H1 (cell line): ENCODE results near the gene MRTFB. TPM values are rescaled to one million over a fixed set of nuclear protein-coding genes. Genes with fewer than 3 reads are reported as not detected.

ENCODE experiments used
- CTCF ChIA-PET: fragments of 300-600 bp; sonication (Branson Sonifier 250); formaldehyde crosslinking; loops from one replicate; lab custom pipeline; 2021; ENCODE audit not compliant: partially characterized antibody; lab: Charles Lee
- POLR2A ChIA-PET: fragments of 300-600 bp; sonication (Branson Sonifier 250); formaldehyde crosslinking; loops from one replicate; lab custom pipeline; 2021; ENCODE audit warnings: inconsistent platforms; ENCODE audit not compliant: partially characterized antibody; lab: Charles Lee
- DNase-seq, 2 experiments: peaks; one replicate each; pipeline versions ENCODE4 v3.0.0 to v3.0.0-alpha.2; 2010 to 2022; ENCODE audit warnings: low spot score in 2 of 2, low read depth in 1 of 2, mixed read lengths in 1 of 2
- FAIRE-seq: peaks from 2 replicates; lab custom pipeline; 2011; peaks lifted over from hg19 to GRCh38; lab: Jason Lieb, UNC
- H2AFZ ChIP-seq: 2 replicates; pipeline ENCODE4 v1.8.1; 2012; ENCODE audit warnings: low read length, inconsistent platforms
- H2AK5ac ChIP-seq: 2 replicates; pipeline ENCODE4 v1.6.1; 2013; ENCODE audit warnings: low read depth, low read length
- H2BK120ac ChIP-seq: replicated peaks from 2 replicates; pipeline ENCODE3; 2013; ENCODE audit warnings: low read depth, low read length, inconsistent platforms
- H2BK12ac ChIP-seq: 2 replicates; pipeline ENCODE4 v1.6.1; 2013; ENCODE audit warnings: low read depth, low read length
- H2BK15ac ChIP-seq: 2 replicates; pipeline ENCODE4 v1.6.1; 2013; ENCODE audit warnings: low read length
- H2BK20ac ChIP-seq: 2 replicates; pipeline ENCODE4 v1.6.1; 2013; ENCODE audit warnings: low read length
- H2BK5ac ChIP-seq: 2 replicates; pipeline ENCODE4 v1.6.1; 2013; ENCODE audit warnings: low read depth, low read length
- H3K14ac ChIP-seq: 2 replicates; pipeline ENCODE4 v1.6.1; 2013; ENCODE audit warnings: inconsistent platforms; ENCODE audit not compliant: insufficient read length
- H3K18ac ChIP-seq: 2 replicates; pipeline ENCODE4 v1.6.1; 2013; ENCODE audit warnings: low read length; ENCODE audit errors: extremely low read depth
- H3K23ac ChIP-seq: 2 replicates; pipeline ENCODE4 v1.6.1; 2013; ENCODE audit warnings: inconsistent platforms; ENCODE audit not compliant: insufficient read length
- H3K23me2 ChIP-seq: 2 replicates; pipeline ENCODE4 v1.6.1; 2013; ENCODE audit warnings: low read depth, low read length
- H3K27ac ChIP-seq: 2 replicates; pipeline ENCODE4 v1.6.1; 2011; ENCODE audit warnings: low read depth, low read length, inconsistent platforms
- H3K27me3 ChIP-seq, 4 experiments: replicated peaks in 1 of 4; 1 replicate in 1 of 4; 2 replicates in 3 of 4; pipeline versions ENCODE4 v1.6.1 to v1.8.1; 2011 to 2013; ENCODE audit warnings: low read length in 3 of 4, mild to moderate bottlenecking in 3 of 4, inconsistent platforms in 2 of 4, mixed read lengths in 2 of 4, moderate library complexity in 1 of 4; ENCODE audit not compliant: control insufficient read depth in 3 of 4, insufficient read depth in 3 of 4; ENCODE audit errors: extremely low read depth in 1 of 4
- H3K36me3 ChIP-seq, 4 experiments: 2 replicates each; pipeline versions ENCODE4 v1.6.1 to v1.8.1; 2011 to 2013; ENCODE audit warnings: mild to moderate bottlenecking in 4 of 4, low read length in 3 of 4, moderate library complexity in 2 of 4, control low read depth in 1 of 4, inconsistent platforms in 1 of 4; ENCODE audit not compliant: insufficient read depth in 4 of 4, control insufficient read depth in 2 of 4
- H3K4ac ChIP-seq: replicated peaks from 2 replicates; pipeline ENCODE3; 2013; ENCODE audit warnings: low read length, low read depth, mixed read lengths, inconsistent platforms; ENCODE audit not compliant: insufficient read length
- H3K4me1 ChIP-seq, 4 experiments: replicated peaks in 1 of 4; 1 replicate in 1 of 4; 2 replicates in 3 of 4; pipeline versions ENCODE4 v1.6.1 to v1.8.1; 2011 to 2013; ENCODE audit warnings: low read length in 3 of 4, inconsistent platforms in 2 of 4, mixed read lengths in 1 of 4; ENCODE audit not compliant: insufficient read depth in 4 of 4, control insufficient read depth in 3 of 4
- H3K4me2 ChIP-seq, 2 experiments: 2 replicates each; pipeline versions ENCODE4 v1.6.1 to v1.8.1; 2011 to 2013; ENCODE audit warnings: low read depth in 2 of 2, low read length in 2 of 2, control low read depth in 1 of 2, inconsistent platforms in 1 of 2, mild to moderate bottlenecking in 1 of 2; ENCODE audit not compliant: insufficient read depth in 1 of 2
- H3K4me3 ChIP-seq, 4 experiments: fragments of 200-600, 300-600 bp in 1 of 4; sonication (generic), shearing (Covaris generic), sonication (Bioruptor Twin) in 1 of 4; 2 replicates each; pipeline versions ENCODE4 v1.5.1 to v1.8.1; 2011 to 2016; ENCODE audit warnings: low read length in 4 of 4, low read depth in 3 of 4, control low read depth in 2 of 4, inconsistent platforms in 2 of 4, mild to moderate bottlenecking in 2 of 4, mixed read lengths in 1 of 4, moderate library complexity in 1 of 4; ENCODE audit not compliant: insufficient read depth in 2 of 4; ENCODE audit errors: extremely low read depth in 1 of 4
- H3K56ac ChIP-seq: replicated peaks from 2 replicates; pipeline ENCODE3; 2013; ENCODE audit warnings: low read depth, mild to moderate bottlenecking, mixed read lengths, low read length, inconsistent platforms; ENCODE audit not compliant: insufficient read length
- H3K79me1 ChIP-seq: 2 replicates; pipeline ENCODE4 v1.6.1; 2013; ENCODE audit warnings: low read depth, low read length, control low read depth
- H3K79me2 ChIP-seq, 2 experiments: 2 replicates each; pipeline versions ENCODE4 v1.6.1 to v1.8.1; 2012 to 2013; ENCODE audit warnings: low read length in 2 of 2, mild to moderate bottlenecking in 2 of 2, inconsistent platforms in 1 of 2; ENCODE audit not compliant: insufficient read depth in 2 of 2, control insufficient read depth in 1 of 2
- H3K9ac ChIP-seq, 4 experiments: replicated peaks in 1 of 4; 1 replicate in 1 of 4; 2 replicates in 3 of 4; pipeline versions ENCODE4 v1.6.1 to v1.8.1; 2011 to 2013; ENCODE audit warnings: low read depth in 3 of 4, low read length in 3 of 4, control low read depth in 2 of 4, mild to moderate bottlenecking in 2 of 4, moderate library complexity in 2 of 4, inconsistent platforms in 1 of 4; ENCODE audit errors: extremely low read depth in 1 of 4
- H3K9me3 ChIP-seq, 2 experiments: 2 replicates each; pipeline versions ENCODE4 v1.6.1 to v1.8.1; 2012 to 2013; ENCODE audit warnings: mild to moderate bottlenecking in 2 of 2, moderate library complexity in 2 of 2, control low read depth in 1 of 2, inconsistent platforms in 1 of 2, low read depth in 1 of 2, low read length in 1 of 2, mixed read lengths in 1 of 2; ENCODE audit not compliant: insufficient read depth in 2 of 2
- H4K20me1 ChIP-seq, 2 experiments: replicated peaks in 1 of 2; 2 replicates each; pipeline versions ENCODE3 to v1.8.1; 2011 to 2013; ENCODE audit warnings: inconsistent platforms in 2 of 2, low read length in 2 of 2, mild to moderate bottlenecking in 1 of 2; ENCODE audit not compliant: insufficient read depth in 2 of 2, control insufficient read depth in 1 of 2
- H4K5ac ChIP-seq: 2 replicates; pipeline ENCODE4 v1.6.1; 2013; ENCODE audit warnings: low read length, low read depth, mixed read lengths, inconsistent platforms; ENCODE audit not compliant: insufficient read length
- H4K8ac ChIP-seq: 2 replicates; pipeline ENCODE4 v1.8.0; 2013; ENCODE audit warnings: mild to moderate bottlenecking, moderate library complexity, low read length, inconsistent platforms; ENCODE audit not compliant: insufficient read depth; ENCODE audit errors: extremely low read depth
- H4K91ac ChIP-seq: replicated peaks from 2 replicates; pipeline ENCODE3; 2013; ENCODE audit warnings: low read length, mixed read lengths, inconsistent platforms; ENCODE audit not compliant: insufficient read length
- CHD2 ChIP-seq: IDR thresholded peaks from 2 replicates; pipeline ENCODE4 v1.6.1; 2012; ENCODE audit warnings: low read length, improper control_type of control experiment
- CTBP2 ChIP-seq: IDR thresholded peaks from 2 replicates; pipeline ENCODE4 v1.7.0; 2011; ENCODE audit warnings: borderline replicate concordance, mild to moderate bottlenecking, moderate library complexity, mixed read lengths, low read length; ENCODE audit not compliant: insufficient read depth, insufficient read length
- EP300 ChIP-seq, 2 experiments: IDR thresholded peaks; 1 replicate in 1 of 2; 2 replicates in 1 of 2; pipeline ENCODE4 v1.6.1; 2011 to 2012; ENCODE audit warnings: low read depth in 2 of 2, low read length in 2 of 2, mild to moderate bottlenecking in 2 of 2, borderline replicate concordance in 1 of 2, inconsistent platforms in 1 of 2, moderate library complexity in 1 of 2
- FOSL1 ChIP-seq: IDR thresholded peaks from 2 replicates; pipeline ENCODE4 v1.6.1; 2011; ENCODE audit warnings: mild to moderate bottlenecking, low read depth, low read length, moderate library complexity; ENCODE audit not compliant: insufficient read depth
- HDAC2 ChIP-seq, 2 experiments: fragments of 300-600 bp in 1 of 2; sonication (generic) in 1 of 2; IDR thresholded peaks; 2 replicates each; pipeline ENCODE4 v1.6.1; 2011 to 2012; ENCODE audit warnings: low read depth in 2 of 2, low read length in 2 of 2, mild to moderate bottlenecking in 2 of 2, moderate library complexity in 2 of 2, borderline replicate concordance in 1 of 2, inconsistent platforms in 1 of 2
- JUN ChIP-seq: IDR thresholded peaks from 2 replicates; pipeline ENCODE4 v1.6.1; 2011; ENCODE audit warnings: low read depth, mild to moderate bottlenecking, improper control_type of control experiment, low read length
- KDM1A ChIP-seq: fragments of 200-600, 300-600 bp; sonication (generic); IDR thresholded peaks from 2 replicates; pipeline ENCODE4 v1.7.1; 2016; ENCODE audit warnings: mild to moderate bottlenecking, low read length, borderline replicate concordance
- NANOG ChIP-seq: IDR thresholded peaks from 2 replicates; pipeline ENCODE4 v1.6.1; 2011; ENCODE audit warnings: low read length, low read depth, mild to moderate bottlenecking, inconsistent platforms; ENCODE audit not compliant: insufficient read depth, poor library complexity, severe bottlenecking
- RNF2 ChIP-seq: fragments of 200-900, 300-1000 bp; sonication (generic); IDR thresholded peaks from 2 replicates; pipeline ENCODE4 v1.7.1; 2016; ENCODE audit warnings: borderline replicate concordance, low read depth, mild to moderate bottlenecking, antibody characterized with exemption, low read length; ENCODE audit not compliant: poor library complexity, severe bottlenecking; ENCODE audit errors: missing control alignments
- SIRT6 ChIP-seq: IDR thresholded peaks from one replicate; pipeline ENCODE4 v1.7.1; 2012; ENCODE audit warnings: low read length, inconsistent platforms
- WGBS, 2 experiments: shearing (Covaris generic) in 1 of 2; methylation state at CpG; one replicate each; pipeline versions ENCODE4 v1.1.6 to v1.1.7; 2013 to 2015; ENCODE audit warnings: low lambda C conversion rate in 2 of 2, mixed read lengths in 2 of 2, inconsistent platforms in 1 of 2, low coverage in 1 of 2, missing lambda C conversion rate in 1 of 2; ENCODE audit not compliant: insufficient replicate concordance in 2 of 2, insufficient coverage in 1 of 2, insufficient read length in 1 of 2; ENCODE audit errors: extremely low coverage in 1 of 2, missing lambda C conversion rate in 1 of 2; 5-methylcytosine and 5-hydroxymethylcytosine counted together
- polyA plus RNA-seq, 7 experiments: library from polyadenylated mRNA; depleted of rRNA in 3 of 7; stranded (reverse) in 5 of 7; unstranded in 2 of 7; fragments of >200 nt in 5 of 7; fragments of 200-250 nt in 2 of 7; gene quantifications; 1 replicate in 5 of 7; 2 replicates in 1 of 7; 4 replicates in 1 of 7; pipeline versions ENCODE4 v1.2.1 to v1.2.3, GENCODE V29; 2011 to 2013; ENCODE audit warnings: missing spikeins in 2 of 7, mixed read lengths in 2 of 7
- total RNA-seq: library from RNA; stranded (reverse); fragmentation: NEBNext Ultra II Directional; extraction: Animal tissue kit (Norgen Biotek cat#: 25700); gene quantifications from 2 replicates; pipeline ENCODE4 v1.2.1, GENCODE V29; 2021
- TF ChIP-seq, protein P1 (sequence below): IDR thresholded peaks from 2 replicates; pipeline ENCODE4 v1.6.1; 2011; ENCODE audit warnings: low read depth, mild to moderate bottlenecking, low read length; ENCODE audit not compliant: insufficient read depth

The MRTFB gene
- total and polyA plus RNA-seq, 2 of the 8 experiments (the other 6 are each of a cell fraction or from before 2014, with no cell fraction given): 13.5 to 34.9 TPM

GRCh38 chr16:14041164-14041563 lies 30.0 kb upstream of the MRTFB start:
- H3K4me1 ChIP-seq: no peaks in the 10 kb centered on the region
- H2BK20ac ChIP-seq: no peak overlapping the region
- no peak overlapping the region for H3K4me3 ChIP-seq
- H2BK15ac ChIP-seq: no peak overlapping the region
- H3K14ac ChIP-seq: no peak overlapping the region
- H3K27ac ChIP-seq: no peak overlapping the region
- no peaks in the 10 kb centered on the region for H3K79me2 ChIP-seq
- H2BK120ac ChIP-seq: no peak overlapping the region
- no peak for DNase-seq
- no peak overlapping the region for H4K91ac ChIP-seq
- H2AK5ac ChIP-seq: no peak overlapping the region
- H3K79me1 ChIP-seq: no peaks in the 10 kb centered on the region
- POLR2A ChIA-PET: no interaction called here
- WGBS, 2 experiments: 87% methylated on average over 4 of the region's 4 CpGs; no CpG with 5 or more reads in 1 of the 2 experiments
- H3K56ac ChIP-seq: no peak overlapping the region
- no peak overlapping the region for H3K4me2 ChIP-seq
- no peak overlapping the region for H3K23ac ChIP-seq
- H3K9me3 ChIP-seq: no peaks in the 10 kb centered on the region
- H2BK12ac ChIP-seq: no peak overlapping the region
- H2AFZ ChIP-seq: no peak overlapping the region
- no peak overlapping the region for H4K8ac ChIP-seq
- FAIRE-seq: no peak
- no peaks in the 10 kb centered on the region for H3K23me2 ChIP-seq
- no peaks in the 10 kb centered on the region for H3K36me3 ChIP-seq
- H2BK5ac ChIP-seq: no peak overlapping the region
- no peak overlapping the region for H4K5ac ChIP-seq
- no peaks in the 10 kb centered on the region for H4K20me1 ChIP-seq
- no peak overlapping the region for H3K9ac ChIP-seq
- H3K4ac ChIP-seq: no peak overlapping the region
- CTCF ChIA-PET: interaction anchor here (1.7 kb wide), 1 partner anchor 14 kb away, joined by 4 read pairs; no protein-coding TSS in a partner anchor
- no peak overlapping the region for H3K18ac ChIP-seq
- H3K27me3 ChIP-seq: no peaks in the 10 kb centered on the region
- TF ChIP-seq CHD2 (no peak), EP300 (IDR thresholded peaks at IDR 0.05; ENCODE audit: borderline replicate concordance in 1 of 2, low read depth in 2 of 2, low read length in 2 of 2) (no peak), RNF2 (no peak), FOSL1 (no peak), JUN (no peak), KDM1A (no peak), SIRT6 (no peak), HDAC2 (IDR thresholded peaks at IDR 0.05; ENCODE audit: borderline replicate concordance in 1 of 2, low read depth in 2 of 2, low read length in 2 of 2) (no peak), NANOG (no peak), CTBP2 (no peak)
- TF ChIP-seq, protein P1, sequence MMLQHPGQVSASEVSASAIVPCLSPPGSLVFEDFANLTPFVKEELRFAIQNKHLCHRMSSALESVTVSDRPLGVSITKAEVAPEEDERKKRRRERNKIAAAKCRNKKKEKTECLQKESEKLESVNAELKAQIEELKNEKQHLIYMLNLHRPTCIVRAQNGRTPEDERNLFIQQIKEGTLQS: no peak
